Fibroblast of lung (primary cell): ENCODE results near the gene PIP5K1C. TPM values are rescaled to one million over a fixed set of nuclear protein-coding genes. Genes with fewer than 3 reads are reported as not detected.

Experiments used
- DNase-seq, 2 donors: peaks; one replicate each; pipeline versions ENCODE4 v3.0.0 to v3.0.0-alpha.2; 2010; ENCODE audit warnings: low read depth in 2 of 2
- H2AFZ ChIP-seq: 2 replicates; pipeline ENCODE4 v1.5.1; 2012; ENCODE audit warnings: low read length, control low read depth, inconsistent platforms
- H3K27ac ChIP-seq: 2 replicates; pipeline ENCODE4 v1.5.1; 2011; ENCODE audit warnings: low read length, control low read depth; ENCODE audit not compliant: insufficient read depth
- H3K27me3 ChIP-seq: 2 replicates; pipeline ENCODE4 v1.5.1; 2011; ENCODE audit warnings: mild to moderate bottlenecking, low read length; ENCODE audit not compliant: control insufficient read depth, insufficient read depth
- H3K36me3 ChIP-seq: 2 replicates; pipeline ENCODE4 v1.5.1; 2011; ENCODE audit warnings: low read length; ENCODE audit not compliant: control insufficient read depth, insufficient read depth
- H3K4me1 ChIP-seq: 2 replicates; pipeline ENCODE4 v1.5.1; 2011; ENCODE audit warnings: low read length; ENCODE audit not compliant: control insufficient read depth, insufficient read depth; ENCODE audit errors: extremely low read depth
- H3K4me2 ChIP-seq: 2 replicates; pipeline ENCODE4 v1.5.1; 2011; ENCODE audit warnings: low read length, control low read depth; ENCODE audit not compliant: insufficient read depth; ENCODE audit errors: extremely low read depth
- H3K4me3 ChIP-seq, 4 experiments: fragments of 200-600 bp in 1 of 4; sonication (generic) in 1 of 4; replicated peaks in 1 of 4; 2 replicates each; pipeline ENCODE4 v1.5.1; 2011 to 2016; ENCODE audit warnings: low read length in 4 of 4, low read depth in 3 of 4, mild to moderate bottlenecking in 3 of 4, control low read depth in 2 of 4, inconsistent platforms in 1 of 4, mixed read lengths in 1 of 4; ENCODE audit not compliant: insufficient read depth in 1 of 4; ENCODE audit errors: control extremely low read depth in 1 of 4
- H3K79me2 ChIP-seq: 2 replicates; pipeline ENCODE4 v1.5.1; 2012; ENCODE audit warnings: mild to moderate bottlenecking, low read length, inconsistent platforms; ENCODE audit not compliant: control insufficient read depth, insufficient read depth
- H3K9ac ChIP-seq: 2 replicates; pipeline ENCODE4 v1.5.1; 2011; ENCODE audit warnings: mild to moderate bottlenecking, low read length, control low read depth; ENCODE audit not compliant: insufficient read depth
- H3K9me3 ChIP-seq: 2 replicates; pipeline ENCODE4 v1.5.1; 2012; ENCODE audit warnings: low read depth, low read length; ENCODE audit not compliant: control insufficient read depth, insufficient read depth
- H4K20me1 ChIP-seq: 2 replicates; pipeline ENCODE4 v1.5.1; 2011; ENCODE audit warnings: low read length; ENCODE audit not compliant: control insufficient read depth, insufficient read depth; ENCODE audit errors: extremely low read depth
- EZH2 ChIP-seq: IDR thresholded peaks from 2 replicates; pipeline ENCODE4 v1.5.1; 2012; ENCODE audit warnings: low read length, control low read depth, mild to moderate bottlenecking; ENCODE audit errors: missing control alignments
- polyA plus RNA-seq, 2 donors: library from polyadenylated mRNA; depleted of rRNA in 1 of 2; stranded (reverse) in 1 of 2; unstranded in 1 of 2; fragments of >200 nt; gene quantifications; 2 replicates each; pipeline ENCODE4 v1.2.1, GENCODE V29; 2011 to 2012; ENCODE audit warnings: missing spikeins in 1 of 2
- total RNA-seq: library from RNA; depleted of rRNA; stranded (reverse); fragments of >200 nt; gene quantifications from 2 replicates; pipeline ENCODE4 v1.2.1, GENCODE V29; 2014
- TF ChIP-seq, protein P1 (sequence below), 2 donors: IDR thresholded peaks in 1 of 2; conservative IDR thresholded peaks in 1 of 2; 1 replicate in 1 of 2; 2 replicates in 1 of 2; pipeline ENCODE4 v1.5.1; 2011 to 2012; ENCODE audit warnings: low read length in 2 of 2, control low read depth in 1 of 2, inconsistent platforms in 1 of 2, low read depth in 1 of 2, mild to moderate bottlenecking in 1 of 2

Gene PIP5K1C
- total and polyA plus RNA-seq, 2 donors (not counting 1 experiment from before 2014, with no cell fraction given) = 8.7 to 16.7 TPM

DNA sequence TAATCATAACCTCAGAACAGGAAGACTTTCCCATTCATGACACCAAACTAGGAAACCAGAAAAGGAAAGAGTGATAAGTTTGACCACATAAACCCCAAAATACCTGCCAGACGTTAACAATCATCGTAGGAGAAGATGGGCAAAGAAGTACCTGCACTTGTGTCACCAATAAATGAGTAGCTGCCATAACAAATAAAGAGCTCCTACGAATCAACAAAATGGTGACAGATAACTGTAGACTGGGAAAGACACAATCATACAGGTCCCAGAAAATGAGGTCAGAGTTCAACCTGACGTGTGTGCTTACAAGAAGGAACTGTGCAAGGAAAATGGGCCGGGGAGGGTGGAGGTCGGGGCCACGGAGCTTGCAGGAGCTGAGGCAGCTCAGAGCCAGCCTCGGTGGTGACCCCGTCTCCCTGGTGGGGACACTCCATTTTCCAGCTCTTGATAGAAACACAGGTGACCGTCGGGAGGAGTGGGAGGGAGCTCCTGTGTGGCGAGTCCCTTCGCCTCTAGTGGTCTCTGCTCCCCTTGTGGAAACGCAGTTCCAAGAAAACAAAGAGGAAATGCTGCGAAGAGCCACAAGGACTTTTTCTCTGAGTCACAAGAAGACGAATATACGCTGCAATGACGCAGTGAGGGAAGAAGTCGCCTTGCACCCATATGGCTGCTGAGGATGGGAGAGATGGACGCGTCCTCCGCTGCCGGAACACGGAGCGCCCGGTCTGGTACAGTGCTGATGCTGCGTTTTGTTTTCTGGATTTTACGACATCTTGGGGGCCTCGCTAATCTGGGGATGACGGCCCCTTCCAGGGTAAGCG, 9.5 kb downstream of the PIP5K1C start:
- Histone ChIP-seq H3K4me1 (no peaks in the 10 kb centered on the region), H3K27me3 (no peaks in the 10 kb centered on the region), H3K4me3 (no peak overlapping the region), H3K9ac (no peak overlapping the region), H3K79me2 (peaks cover 21% of the 10 kb centered on the region), H4K20me1 (no peaks in the 10 kb centered on the region), H3K4me2 (no peak overlapping the region), H3K9me3 (no peaks in the 10 kb centered on the region), H3K36me3 (peaks cover 2% of the 10 kb centered on the region), H3K27ac (no peak overlapping the region), H2AFZ (no peak overlapping the region)
- TF ChIP-seq EZH2 = no peak
- TF ChIP-seq, protein P1, sequence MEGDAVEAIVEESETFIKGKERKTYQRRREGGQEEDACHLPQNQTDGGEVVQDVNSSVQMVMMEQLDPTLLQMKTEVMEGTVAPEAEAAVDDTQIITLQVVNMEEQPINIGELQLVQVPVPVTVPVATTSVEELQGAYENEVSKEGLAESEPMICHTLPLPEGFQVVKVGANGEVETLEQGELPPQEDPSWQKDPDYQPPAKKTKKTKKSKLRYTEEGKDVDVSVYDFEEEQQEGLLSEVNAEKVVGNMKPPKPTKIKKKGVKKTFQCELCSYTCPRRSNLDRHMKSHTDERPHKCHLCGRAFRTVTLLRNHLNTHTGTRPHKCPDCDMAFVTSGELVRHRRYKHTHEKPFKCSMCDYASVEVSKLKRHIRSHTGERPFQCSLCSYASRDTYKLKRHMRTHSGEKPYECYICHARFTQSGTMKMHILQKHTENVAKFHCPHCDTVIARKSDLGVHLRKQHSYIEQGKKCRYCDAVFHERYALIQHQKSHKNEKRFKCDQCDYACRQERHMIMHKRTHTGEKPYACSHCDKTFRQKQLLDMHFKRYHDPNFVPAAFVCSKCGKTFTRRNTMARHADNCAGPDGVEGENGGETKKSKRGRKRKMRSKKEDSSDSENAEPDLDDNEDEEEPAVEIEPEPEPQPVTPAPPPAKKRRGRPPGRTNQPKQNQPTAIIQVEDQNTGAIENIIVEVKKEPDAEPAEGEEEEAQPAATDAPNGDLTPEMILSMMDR (conservative IDR thresholded peaks at IDR 0.05 in 1 of 2, IDR thresholded peaks at IDR 0.05 in 1 of 2; ENCODE audit: low read depth in 1 of 2, low read length in 2 of 2) = no peak
- DNase-seq = no peak

DNA sequence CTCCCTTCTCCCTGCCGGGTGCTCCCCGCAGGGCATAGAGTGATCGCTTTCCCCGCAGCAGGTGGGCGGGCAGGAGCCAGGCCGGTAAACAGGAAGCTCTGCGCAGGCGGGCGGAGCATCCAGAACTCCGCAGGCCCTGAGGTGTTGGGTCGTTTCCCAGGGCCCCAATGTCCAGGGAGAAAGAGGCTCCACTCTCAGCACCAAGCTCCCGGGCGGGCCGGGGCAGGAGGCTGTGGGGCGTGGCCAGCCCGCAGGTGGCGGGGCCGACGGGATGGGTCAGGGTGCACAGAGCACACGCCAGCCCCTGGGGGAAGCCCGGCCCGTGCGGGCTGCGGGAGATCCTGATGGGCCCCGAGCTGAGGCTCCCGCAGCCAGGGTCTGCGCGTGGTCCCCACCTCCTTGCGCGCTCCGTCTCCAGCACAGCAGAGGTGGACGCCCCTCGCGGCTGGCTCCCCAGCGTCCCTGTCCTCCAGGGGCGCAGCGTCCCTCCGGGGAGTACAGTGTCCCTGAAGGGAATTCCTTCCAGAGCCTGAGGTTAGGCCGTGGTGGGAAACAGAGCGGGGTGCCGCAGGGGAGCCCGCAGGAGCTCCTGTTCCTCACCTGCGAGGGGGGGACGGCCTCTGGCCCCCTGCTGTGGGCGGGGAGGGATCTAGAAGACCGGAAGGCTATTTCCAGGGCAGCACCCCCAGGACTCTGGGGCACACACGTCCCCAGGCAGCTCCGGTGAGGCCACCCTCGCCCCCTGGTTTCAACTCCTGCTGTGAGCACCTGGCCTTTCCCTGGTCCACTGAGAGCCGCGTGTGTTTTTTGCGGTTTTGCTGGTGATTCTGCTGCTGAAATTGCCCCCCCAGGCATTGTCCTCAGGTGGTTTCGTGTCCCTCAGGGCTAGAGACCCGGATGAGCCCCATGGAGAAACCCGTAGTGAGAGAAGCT, 12.2 kb downstream of the PIP5K1C start:
- Histone ChIP-seq H3K27ac (no peak overlapping the region), H3K79me2 (peaks cover 17% of the 10 kb centered on the region), H3K27me3 (no peaks in the 10 kb centered on the region), H3K9me3 (no peaks in the 10 kb centered on the region), H3K4me1 (no peaks in the 10 kb centered on the region), H3K36me3 (peaks cover under 1% of the 10 kb centered on the region), H3K4me3 (no peak overlapping the region), H4K20me1 (no peaks in the 10 kb centered on the region), H2AFZ (no peak overlapping the region), H3K9ac (no peak overlapping the region), H3K4me2 (no peak overlapping the region)
- no peak for DNase-seq
- TF ChIP-seq, protein P1 (conservative IDR thresholded peaks at IDR 0.05 in 1 of 2, IDR thresholded peaks at IDR 0.05 in 1 of 2; ENCODE audit: low read depth in 1 of 2, low read length in 2 of 2) = no peak
- no peak for TF ChIP-seq EZH2

DNA sequence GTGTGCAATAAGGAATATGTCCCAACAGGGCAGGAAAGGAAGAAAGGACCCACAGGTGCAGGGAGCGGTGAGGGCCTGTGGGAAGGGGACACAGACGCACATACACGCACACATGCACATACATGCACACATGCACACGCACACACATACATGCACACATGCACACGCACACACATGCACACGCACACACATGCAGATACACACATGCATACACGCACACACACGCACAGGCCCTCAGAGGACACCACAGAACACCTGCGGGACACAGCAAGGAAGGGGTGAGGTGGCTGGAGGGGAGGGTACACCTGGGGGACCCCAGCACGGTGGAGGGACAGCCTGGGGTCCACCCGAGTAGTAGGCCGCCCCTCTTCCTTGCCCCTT, 12.9 kb downstream of the PIP5K1C start:
- H3K4me3 ChIP-seq = no peak overlapping the region
- no peaks in the 10 kb centered on the region for H3K27me3 ChIP-seq
- peaks cover 17% of the 10 kb centered on the region for H3K79me2 ChIP-seq
- no peak overlapping the region for H2AFZ ChIP-seq
- H3K4me1 ChIP-seq = no peaks in the 10 kb centered on the region
- no peaks in the 10 kb centered on the region for H4K20me1 ChIP-seq
- H3K36me3 ChIP-seq = peaks cover 2% of the 10 kb centered on the region
- H3K4me2 ChIP-seq = no peak overlapping the region
- no peaks in the 10 kb centered on the region for H3K9me3 ChIP-seq
- no peak for TF ChIP-seq EZH2
- TF ChIP-seq, protein P1 (conservative IDR thresholded peaks at IDR 0.05 in 1 of 2, IDR thresholded peaks at IDR 0.05 in 1 of 2; ENCODE audit: low read depth in 1 of 2, low read length in 2 of 2) = no peak
- DNase-seq = no peak
- H3K9ac ChIP-seq = no peak overlapping the region
- H3K27ac ChIP-seq = no peak overlapping the region
